Esophagus squamous epithelium (tissue), 4 donors: ENCODE measurements around the gene ZNF366.

ENCODE experiments used
- POLR2A ChIP-seq, 4 donors: fragments of 450-650 bp; IDR thresholded peaks; one replicate each; pipeline ENCODE4 v1.6.1; 2017; ENCODE audit warnings: antibody characterized with exemption in 4 of 4, mild to moderate bottlenecking in 4 of 4, moderate library complexity in 3 of 4
- TF ChIP-seq, protein P1 (sequence below), 6 experiments: fragments of 450-650 bp in 4 of 6; fragments of 200-600 bp in 2 of 6; sonication (generic) in 2 of 6; IDR thresholded peaks; one replicate each; pipeline ENCODE4 v1.5.1; 2016 to 2019; ENCODE audit warnings: antibody characterized with exemption in 6 of 6, mild to moderate bottlenecking in 4 of 6, moderate library complexity in 4 of 6

DNA sequence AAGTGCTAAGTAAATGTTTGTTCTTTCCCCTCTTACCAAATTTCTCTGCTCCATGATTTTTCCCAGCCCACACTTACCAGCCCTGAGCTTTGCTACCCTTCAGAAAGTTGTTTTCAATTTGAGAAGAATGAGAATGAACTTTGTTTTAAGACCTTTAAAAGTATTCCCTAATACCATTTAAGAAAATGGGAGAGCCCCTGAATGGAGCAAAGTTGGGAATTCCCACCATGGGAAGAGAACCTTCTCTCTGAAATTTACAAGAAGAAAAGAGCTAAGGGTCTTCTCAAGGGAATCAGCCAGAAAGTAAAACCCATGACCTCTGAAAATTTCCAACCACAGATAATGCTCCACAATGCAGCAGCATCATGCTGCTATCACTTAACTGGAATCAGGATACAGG is 17.7 kb downstream of the ZNF366 start:
- TF ChIP-seq, protein P1, sequence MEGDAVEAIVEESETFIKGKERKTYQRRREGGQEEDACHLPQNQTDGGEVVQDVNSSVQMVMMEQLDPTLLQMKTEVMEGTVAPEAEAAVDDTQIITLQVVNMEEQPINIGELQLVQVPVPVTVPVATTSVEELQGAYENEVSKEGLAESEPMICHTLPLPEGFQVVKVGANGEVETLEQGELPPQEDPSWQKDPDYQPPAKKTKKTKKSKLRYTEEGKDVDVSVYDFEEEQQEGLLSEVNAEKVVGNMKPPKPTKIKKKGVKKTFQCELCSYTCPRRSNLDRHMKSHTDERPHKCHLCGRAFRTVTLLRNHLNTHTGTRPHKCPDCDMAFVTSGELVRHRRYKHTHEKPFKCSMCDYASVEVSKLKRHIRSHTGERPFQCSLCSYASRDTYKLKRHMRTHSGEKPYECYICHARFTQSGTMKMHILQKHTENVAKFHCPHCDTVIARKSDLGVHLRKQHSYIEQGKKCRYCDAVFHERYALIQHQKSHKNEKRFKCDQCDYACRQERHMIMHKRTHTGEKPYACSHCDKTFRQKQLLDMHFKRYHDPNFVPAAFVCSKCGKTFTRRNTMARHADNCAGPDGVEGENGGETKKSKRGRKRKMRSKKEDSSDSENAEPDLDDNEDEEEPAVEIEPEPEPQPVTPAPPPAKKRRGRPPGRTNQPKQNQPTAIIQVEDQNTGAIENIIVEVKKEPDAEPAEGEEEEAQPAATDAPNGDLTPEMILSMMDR (IDR thresholded peaks at IDR 0.05): no peak
- no peak for TF ChIP-seq POLR2A (IDR thresholded peaks at IDR 0.05)
